Measurements from ENCODE around the gene FGR.

- TF ChIP-seq CTCF (IDR thresholded peaks at IDR 0.05; ENCODE audit: insufficient read depth, low read depth, low read length), result no peak
- TF ChIP-seq EZH2 (IDR thresholded peaks at IDR 0.05; ENCODE audit: insufficient read depth, low read length), result no peak
Measured at GRCh38 chr1:27581823-27582243, 53.2 kb downstream of the FGR start.

Measured in astrocyte (in vitro differentiated cells and primary cell).